DMS 273 treated with DMSO at 0.1 percent for 48 hours (cell line): ENCODE data around the gene IKZF3.
"Not testable (repeated sequence)": the region's sequence is repeated elsewhere in the genome, so short reads cannot be mapped to it uniquely, and the experiment has no call there.

Experiments
- DNase-seq: peaks from one replicate; lab custom pipeline; 2025; lab: John Stamatoyannopoulos, UW

The IKZF3 gene

DNA sequence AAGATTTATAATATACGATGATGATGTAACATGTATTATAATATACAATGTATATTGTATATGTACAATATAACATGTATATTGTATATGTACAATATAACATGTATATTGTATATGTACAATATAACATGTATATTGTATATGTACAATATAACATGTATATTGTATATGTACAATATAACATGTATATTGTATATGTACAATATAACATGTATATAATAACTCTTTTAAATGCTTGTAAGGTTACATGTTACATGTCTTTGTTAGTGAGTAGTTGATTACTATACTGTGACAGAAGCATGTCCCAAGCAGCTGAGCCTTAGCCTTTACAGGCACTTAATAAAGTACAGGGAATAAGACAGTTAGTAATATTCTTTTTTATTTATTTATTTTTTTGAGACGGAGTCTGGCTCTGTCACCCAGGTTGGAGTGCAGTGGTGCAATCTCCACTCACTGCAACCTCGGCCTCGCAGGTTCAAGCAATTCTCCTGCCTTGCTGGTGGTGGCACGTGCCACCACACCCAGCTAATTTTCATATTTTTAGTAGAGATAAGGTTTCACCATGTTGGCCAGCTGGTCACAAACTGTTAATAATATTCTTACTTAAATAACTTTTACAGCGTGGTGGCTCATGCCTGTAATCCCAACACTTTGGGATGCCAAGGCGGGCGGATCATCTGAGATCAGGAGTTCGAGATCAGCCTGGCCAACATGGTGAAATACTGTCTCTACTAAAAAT, 8.0 kb downstream of the IKZF3 start:
- DNase-seq, result not testable (repeated sequence)

DNA sequence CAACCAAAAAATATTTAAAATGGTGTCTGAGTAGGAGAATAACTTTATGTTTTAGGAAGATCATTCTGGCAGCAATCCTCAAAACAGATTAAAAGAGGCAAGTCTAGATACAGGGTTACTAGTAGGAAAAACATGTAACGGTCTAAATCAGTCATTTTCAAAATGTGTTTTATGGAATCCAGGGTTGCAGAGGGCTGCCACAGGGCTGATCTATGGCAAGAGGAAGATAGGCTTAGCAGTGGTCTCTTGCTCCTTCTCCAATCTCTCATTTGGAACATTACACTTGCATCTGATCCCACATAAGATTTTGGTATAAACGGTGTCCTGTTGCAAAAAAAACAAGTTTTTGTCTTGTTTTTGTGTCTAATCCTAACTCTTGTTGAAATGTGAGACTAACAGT, 9.2 kb downstream of the IKZF3 start:
- DNase-seq, result no peak

DNA sequence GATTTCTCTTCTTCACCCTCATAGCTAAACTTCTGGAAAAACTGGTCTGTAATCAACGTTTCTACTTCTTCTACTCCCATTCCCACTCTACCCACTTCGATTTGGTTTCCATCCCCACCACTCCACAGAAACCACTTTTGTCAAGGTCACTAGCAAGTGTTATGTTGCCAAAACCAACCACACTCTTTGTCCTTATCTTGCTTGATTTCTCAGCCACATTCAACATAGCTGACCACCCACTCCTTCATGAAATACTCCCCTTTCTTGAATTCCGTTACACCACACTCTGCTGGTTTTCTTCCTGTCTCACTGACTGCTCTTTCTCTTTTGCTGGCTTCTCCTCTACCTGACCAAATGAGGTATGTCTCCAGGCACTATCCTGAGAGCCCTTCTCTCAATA, 11.9 kb downstream of the IKZF3 start:
- DNase-seq, result no peak

DNA sequence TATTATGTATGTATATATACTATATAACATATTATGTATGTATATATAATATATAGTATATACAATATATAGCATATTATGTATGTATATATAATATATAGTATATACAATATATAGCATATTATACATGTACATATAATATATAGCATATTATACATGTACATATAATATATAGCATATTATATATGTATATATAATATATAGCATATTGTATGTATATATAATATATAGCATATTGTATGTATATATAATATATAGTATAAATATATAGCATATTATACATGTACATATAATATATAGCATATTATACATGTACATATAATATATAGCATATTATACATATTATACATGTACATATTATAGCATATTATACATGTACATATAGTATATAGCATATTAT, 13.9 kb downstream of the IKZF3 start:
- not testable (repeated sequence) for DNase-seq

DNA sequence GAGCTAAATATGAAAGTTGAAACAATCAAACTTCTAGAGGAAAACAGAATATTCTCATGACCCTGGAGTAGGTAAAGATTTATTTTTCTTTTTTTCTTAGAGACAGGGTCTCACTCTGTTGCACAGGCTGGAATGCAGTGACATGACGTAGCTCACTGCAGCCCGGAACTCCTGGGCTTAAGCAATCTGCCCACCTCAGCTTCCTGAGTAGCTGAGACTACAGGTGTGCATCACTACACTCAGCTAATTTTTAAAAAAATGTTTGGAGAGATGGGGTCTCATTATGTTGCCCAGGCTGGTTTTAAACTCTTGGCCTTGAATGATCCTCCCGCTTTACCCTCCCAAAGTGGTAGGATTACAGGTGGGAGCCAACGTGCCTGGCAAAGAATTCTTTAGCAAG, 15.5 kb downstream of the IKZF3 start:
- DNase-seq, result no peak

DNA sequence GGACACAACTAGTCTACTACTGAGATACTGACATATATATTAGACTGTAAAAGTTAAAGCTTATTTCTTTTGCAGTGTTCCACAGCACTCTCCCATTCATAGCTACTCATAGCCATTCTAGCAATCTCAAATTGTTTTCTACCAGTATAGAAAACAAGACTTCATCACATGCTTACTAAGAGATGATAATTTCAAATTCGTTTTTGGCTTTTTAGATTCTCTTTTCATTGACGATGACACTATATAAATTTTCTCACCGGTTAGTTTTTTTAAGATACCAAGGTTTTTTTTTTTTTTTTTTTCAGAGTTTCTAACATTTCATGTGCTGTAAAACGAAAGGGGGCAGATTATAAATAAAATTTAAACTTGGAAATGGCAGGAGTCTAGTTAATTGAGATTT, 17.9 kb downstream of the IKZF3 start:
- no peak for DNase-seq

DNA sequence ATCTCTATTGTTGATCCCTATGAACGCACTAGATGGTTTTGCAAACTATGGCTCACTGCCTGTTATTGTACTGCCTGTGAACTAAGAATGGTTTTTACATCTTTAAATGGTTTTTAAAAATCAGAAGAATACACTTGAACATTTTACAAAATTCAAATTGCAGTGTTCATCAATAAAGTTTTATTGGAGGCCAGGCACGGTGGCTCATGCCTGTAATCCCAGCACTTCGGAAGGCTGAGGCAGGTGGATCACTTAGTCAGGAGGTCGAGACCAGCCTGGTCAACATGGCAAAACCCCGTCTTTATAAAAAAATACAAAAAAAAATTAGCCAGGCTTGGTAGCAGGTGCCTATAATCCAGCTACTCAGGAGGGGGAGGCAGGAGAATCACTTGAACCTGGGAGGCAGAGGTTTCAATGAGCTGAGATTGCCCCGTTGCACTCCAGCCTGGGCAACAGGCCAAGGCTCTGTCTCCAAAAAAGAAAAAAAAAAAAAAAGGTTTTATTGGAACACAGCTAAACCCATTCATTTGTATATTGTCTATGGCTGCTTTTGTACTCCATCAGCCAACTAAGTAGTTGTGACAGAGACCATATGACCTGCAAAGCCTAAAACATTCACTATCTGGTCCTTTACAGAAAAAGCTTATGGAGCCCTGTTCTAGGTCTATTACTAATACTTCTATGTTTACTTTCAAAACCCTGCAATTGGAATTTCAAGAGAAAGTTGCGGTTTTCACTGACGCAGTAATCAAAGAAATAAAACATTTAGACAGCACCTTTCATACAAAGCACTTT, 18.9 kb downstream of the IKZF3 start:
- no peak for DNase-seq

DNA sequence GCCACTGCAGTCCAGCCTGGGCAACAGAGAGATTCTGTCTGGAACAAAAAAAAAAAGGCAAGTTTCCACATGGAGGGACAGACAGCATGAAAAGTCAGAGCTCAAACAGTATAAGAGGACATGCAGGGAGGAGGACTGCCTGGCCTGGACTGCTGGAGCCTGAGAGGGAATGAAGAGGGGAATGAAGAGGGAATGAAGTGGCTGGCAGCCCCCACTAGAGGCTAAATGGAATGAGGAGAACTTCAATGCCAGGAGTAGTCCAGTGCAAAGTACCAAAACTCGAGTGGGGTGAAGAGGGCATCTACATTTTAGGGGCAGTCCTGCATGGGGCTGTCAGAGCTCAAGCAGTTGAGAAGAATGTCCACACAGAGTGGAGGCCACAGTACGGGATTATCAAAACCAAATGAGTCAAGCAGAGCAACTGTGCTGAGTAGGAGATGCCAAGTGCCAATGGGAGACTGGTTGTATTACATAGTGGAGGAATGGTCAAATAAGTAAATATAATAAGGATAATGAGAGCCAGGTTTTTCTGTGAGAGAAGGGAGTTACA, 22.9 kb downstream of the IKZF3 start:
- no peak for DNase-seq

DNA sequence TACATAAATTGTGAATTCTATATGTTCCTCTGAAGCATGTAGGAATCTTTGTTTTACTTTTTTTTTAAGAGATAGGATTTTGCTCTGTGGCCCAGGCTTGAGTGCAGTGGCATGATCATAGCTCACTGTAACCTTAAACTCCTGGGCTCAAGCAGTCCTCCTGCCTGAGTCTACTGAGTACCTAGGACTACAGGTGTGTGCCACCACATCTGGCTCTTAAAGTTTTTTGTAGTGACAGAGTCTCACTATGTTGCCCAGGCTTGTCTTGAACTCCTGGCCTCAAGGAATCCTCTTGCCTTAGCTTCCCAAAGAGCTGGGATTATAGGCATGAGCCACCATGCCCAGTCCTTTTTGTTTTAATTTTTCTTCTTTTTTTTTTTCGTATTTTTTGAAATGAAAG, 25.3 kb downstream of the IKZF3 start:
- DNase-seq, result no peak

DNA sequence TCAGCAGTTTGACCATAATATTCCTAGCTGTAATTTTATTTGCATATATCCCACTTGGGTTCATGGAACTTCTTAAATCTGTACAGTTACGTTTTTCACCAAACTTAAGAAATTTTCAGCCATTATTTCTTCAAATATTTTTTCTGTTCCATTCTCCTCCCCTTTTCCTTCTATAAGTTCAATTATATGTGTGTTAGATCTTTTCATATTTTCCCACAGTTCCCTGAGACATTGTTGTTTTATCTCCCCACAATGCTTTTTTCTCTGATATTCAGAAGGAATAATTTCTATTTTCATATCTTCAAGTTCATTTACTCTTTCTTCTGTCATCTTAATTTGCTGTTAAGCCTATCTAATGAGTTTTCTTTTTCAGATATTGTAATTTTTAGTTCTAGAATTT, 26.1 kb downstream of the IKZF3 start:
- no peak for DNase-seq

DNA sequence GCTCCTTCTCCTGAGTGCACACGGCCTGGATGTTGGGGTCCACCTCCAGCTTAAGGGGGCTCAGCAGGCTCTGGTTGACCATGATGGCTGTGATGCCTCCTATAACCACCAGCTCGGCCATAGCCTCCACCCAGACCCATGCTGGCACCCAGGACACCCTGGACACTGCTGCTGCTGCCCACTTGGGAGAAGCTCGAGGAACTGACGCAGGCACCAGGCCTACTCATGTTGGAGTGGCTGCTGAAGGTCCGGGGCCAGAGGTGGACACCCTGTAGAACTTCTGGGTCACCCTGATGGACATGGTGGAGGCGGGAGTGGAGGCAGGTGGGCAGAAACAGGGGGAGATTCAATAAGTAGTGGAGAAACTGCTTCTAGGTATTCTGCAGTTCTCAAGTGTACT, 28.0 kb downstream of the IKZF3 start:
- no peak for DNase-seq

DNA sequence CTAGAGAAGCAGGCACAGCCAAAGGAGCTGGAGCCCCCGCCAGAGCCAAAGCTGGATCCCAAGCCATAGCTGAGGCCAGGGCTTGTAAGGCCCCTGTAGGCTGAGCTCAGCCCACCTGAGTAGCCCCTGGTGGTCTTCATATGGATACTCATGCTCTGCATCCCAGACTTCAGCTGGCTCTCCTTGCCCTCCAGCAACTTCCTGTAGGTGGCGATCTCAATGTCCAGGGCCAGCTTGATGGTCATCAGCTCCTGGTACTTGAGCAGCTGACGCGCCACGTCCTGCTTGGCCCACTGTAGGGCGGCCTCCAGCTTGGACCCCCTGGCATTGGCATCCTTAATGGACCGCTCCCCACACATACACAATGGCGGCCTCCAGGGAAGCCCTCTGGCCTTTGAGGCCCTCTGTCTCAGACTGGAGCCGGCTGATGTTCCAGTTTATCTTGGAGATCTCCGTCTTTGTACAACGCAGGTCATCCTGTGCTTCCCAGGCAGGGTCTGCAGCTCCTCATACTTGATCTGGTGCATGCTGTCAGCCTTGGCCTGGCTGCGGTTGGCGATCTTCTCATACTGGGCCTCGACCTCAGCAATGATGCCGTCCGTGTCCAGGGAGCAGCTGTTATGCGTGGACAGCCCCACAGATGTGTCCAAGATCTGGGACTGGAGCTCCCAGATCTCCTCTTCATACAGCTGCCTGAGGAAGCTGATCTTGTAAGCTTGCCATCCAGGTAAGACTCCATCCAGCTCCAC, 28.9 kb downstream of the IKZF3 start:
- no peak for DNase-seq

DNA sequence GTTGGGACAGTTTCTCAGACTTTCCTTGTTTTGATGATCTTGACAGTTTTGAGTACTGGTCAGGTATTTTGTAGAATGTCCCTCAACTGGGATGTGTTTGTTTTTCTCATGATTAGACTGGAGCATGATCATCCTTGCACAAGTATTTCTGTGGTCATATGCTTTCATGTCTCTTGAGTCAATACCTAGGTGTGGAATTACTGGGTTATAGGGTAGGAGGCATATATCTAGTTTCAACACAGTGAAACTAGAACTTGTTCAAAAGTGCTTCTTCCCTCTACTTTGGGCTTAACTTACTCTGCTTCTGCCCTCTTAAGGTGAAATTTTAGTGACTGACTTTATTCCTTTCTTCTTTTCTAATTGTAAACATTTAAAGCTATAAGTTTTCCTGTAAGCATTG, 30.1 kb downstream of the IKZF3 start:
- DNase-seq, result no peak

DNA sequence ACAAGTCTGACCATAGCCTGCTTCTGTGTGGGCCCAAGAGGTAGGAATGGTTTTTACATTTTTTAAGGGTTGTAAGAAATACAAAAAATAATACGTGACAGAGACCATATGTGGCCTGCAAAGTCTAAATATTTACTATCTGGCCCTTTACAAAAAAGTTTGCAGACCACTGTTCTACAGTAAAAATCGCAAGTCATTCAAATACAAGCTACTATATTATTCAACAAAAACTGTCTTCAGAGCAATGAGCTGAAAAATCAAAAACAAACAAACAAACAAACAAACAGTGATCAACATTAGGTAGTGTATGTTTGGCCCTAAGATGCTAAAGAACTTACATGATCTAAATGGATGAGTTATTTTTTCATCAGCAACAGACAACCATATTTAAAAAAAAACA, 32.5 kb downstream of the IKZF3 start:
- no peak for DNase-seq

DNA sequence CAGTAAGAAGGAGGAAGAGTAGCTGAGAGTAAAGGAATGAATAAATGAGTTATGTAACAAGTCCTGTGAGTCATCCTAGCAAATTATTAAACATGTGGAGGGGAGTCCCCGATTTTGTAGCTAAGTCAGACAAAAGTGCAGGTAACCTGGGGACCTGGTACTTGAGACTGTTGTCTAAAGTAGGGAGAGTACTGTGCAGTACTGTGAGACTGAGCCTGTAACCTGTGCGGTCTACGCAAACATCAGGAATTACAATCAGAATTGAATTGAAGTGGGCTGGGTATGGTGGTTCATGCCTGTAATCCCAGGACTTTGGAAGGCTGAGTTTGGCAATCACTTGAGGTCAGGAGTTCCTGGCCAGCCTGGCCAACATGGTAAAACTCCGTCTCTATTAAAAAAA, 35.7 kb downstream of the IKZF3 start:
- DNase-seq, result no peak

DNA sequence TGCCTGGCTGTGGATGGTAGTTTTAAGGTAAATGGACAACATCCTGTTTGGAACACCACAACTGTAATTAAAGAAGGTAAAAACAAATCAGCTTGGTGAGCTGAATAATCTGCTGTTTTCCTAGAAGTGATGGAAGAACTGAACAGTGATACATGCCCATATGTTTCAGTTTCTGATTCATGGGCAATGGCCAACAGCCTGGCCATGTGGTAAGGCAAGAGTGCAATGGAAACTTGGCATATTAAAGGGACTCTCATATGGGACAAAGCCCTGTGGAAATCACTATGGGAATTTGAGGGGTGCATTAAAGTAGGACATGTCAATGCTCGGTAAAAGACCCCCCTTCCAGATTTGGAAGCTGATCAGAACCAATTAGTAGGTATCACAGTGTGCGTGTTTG, 37.8 kb downstream of the IKZF3 start:
- DNase-seq, result no peak

DNA sequence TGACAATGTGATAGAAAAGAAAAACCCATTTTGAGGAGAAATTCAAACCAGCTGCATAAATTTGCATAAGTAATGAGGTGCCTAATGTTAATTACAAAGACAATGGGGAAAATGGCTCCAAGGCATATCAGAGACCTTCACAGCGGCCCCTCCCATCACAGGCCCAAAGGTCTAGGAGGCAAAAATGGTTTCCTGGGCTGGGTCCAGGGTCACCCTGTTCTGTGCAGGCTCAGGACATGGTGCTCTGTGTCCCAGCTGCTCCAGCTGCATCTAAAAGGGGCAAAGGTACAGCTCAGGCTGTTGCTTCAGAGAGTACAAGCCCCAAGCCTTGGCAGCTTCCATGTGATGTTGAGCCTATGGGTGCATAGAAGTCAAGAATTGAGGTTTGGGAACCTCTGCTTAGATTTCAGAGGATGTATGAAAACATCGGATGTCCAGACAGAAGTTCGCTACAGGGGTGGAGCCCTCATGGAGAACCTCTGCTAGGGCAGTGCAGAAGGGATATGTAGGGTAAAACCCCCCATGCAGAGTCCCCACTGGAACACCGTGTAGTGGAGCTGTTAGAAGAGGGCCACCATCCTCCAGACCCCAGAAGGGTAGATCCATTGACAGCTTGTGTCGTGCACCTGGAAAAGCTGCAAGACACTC, 40.6 kb downstream of the IKZF3 start:
- no peak for DNase-seq

DNA sequence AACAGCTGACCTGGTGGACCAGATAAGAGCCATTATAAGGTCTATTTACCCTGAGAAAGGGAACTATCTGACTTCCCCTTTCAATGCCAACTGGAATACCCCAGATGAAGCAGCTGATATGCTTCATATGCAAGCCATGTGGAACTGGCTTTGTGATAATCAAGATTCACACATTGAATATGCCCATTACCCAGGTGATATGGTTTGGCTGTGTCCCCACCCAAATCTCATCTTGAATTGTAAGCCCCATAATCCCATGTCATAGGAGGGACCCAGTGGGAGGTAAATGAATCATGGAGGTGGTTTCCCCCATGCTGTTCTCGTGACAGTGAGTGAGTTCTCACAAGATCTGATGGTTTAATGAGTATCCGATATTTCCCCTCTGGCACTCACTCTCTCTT, 42.1 kb downstream of the IKZF3 start:
- DNase-seq, result no peak

DNA sequence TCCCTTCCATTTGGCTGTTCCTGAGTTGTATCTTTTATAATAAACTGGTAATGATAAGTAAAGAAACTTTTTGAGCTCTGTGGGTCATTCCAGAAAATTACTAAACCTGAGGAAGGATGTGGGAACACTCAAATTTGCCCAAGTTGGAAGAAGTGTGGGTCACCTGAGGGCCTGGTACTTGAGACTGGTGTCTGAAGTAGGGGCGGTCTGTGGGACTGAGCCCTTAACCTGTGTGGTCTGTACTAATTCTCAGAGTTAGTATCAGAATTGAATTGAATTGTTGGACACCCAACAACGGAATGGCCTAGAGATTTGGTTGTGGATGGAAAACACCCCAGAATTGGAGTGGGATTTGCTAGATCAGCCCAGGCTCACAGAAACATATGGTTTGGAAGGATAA, 43.1 kb downstream of the IKZF3 start:
- no peak for DNase-seq

DNA sequence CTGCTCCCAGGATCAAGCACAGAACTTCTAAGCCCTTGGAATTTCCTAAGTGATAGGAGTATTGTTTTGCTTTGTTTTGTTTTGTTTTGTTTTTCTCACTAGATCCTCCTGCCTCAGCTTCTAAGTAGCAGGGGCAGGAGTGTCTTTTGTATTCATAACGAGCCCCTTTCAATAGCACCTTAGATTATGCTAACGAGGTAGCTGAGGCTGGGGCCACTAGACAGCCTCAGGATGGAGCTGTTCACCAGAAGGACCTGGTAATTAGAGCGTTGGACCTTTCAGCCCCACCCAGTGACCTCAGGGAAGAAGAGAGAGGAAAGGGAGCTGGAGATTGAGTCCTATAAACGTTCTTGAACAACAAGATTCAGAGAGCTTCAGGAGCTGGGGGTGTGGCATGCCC, 43.6 kb downstream of the IKZF3 start:
- no peak for DNase-seq

DNA sequence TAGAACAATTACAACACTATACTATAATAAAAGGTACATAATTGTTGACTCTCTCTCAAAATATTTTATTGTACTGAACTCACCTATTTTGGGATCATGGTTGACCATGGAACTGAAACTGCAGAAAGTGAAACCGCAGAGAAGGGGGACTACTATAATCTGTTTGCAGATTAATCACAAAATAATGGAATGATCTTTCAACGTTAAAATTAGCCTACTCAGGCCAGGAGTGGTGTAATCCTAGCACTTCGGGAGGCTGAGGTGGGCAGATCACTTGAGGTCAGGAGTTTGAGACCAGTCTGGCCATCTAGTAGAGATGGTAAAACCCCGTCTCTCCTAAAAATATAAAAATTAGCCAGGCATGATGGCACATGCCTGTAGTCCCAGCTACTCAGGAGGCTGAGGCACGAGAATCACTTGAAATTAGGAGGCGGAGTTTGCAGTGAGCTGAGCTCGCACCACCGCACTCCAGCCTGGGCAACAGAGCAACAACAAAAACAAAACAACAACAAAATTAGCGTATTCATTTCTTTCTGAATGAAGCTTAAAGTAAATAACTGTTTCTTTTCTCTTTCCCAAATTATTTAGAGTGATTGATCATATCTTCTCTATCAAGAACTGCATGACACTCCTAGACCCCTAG, 45.6 kb downstream of the IKZF3 start:
- no peak for DNase-seq

DNA sequence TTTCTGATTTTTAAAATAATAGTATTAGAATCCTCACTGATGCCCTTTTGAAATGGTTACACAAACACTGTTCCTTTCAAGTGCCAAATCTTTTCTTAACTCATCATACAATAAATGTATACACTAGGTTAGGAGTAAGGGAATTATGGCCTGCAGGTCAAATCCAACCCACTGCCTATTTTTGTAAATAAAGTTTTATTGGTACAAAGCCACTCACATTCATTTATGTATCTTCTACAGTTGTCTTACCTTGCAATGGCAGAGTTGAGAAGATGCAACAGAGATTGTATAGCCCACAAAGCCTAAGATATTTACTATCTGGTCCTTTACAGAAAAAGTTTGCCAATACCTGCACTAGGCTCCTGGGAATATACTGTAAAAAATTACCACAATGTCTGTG, 47.8 kb downstream of the IKZF3 start:
- DNase-seq, result no peak
